MM.1S (cell line): ENCODE measurements around the gene CYB5RL.

Source experiments
- CTCF ChIP-seq: fragments of 300-600 bp; sonication (generic); IDR thresholded peaks from 2 replicates; pipeline ENCODE4 v1.5.1; 2016; ENCODE audit warnings: antibody characterized with exemption, low read length, mixed read lengths
- EZH2 ChIP-seq: fragments of 300-600 bp; sonication (generic); optimal IDR thresholded peaks from 2 replicates; pipeline ENCODE3; 2017; ENCODE audit warnings: low read depth, mild to moderate bottlenecking, antibody characterized with exemption, low read length, mixed read lengths
- EZH2phosphoT487 ChIP-seq: fragments of 300-600 bp; sonication (generic); IDR thresholded peaks from 2 replicates; pipeline ENCODE4 v1.6.1; 2018; ENCODE audit warnings: antibody characterized with exemption, low read length

- no peak for TF ChIP-seq CTCF
- TF ChIP-seq EZH2phosphoT487 = no peak
- no peak for TF ChIP-seq EZH2
Measured at GRCh38 chr1:54161495-54162168, 38.2 kb downstream of the CYB5RL start.
